Calu3 (cell line): ENCODE results near the gene USP50. TPM values are rescaled to one million over a fixed set of nuclear protein-coding genes. Genes with fewer than 3 reads are reported as not detected.

Source experiments
- BruUV-seq: library from RNA; stranded (reverse); fragments of 400-500 nt; replicated peaks from 2 replicates; lab custom pipeline; 2021; lab: Mats Ljungman, UMichigan
- CTCF ChIA-PET: fragments of 300-600 bp; sonication (Branson Sonifier 250); formaldehyde crosslinking; loops from one replicate; lab custom pipeline; 2022; ENCODE audit warnings: antibody characterized with exemption; lab: Charles Lee
- DNase-seq: peaks from one replicate; pipeline ENCODE4 v3.0.0; 2022
- H3K27ac Mint-ChIP-seq: one replicate; pipeline ENCODE4 v1.8.0; 2022; ENCODE audit warnings: mixed read lengths; ENCODE audit not compliant: unreplicated experiment
- H3K27me3 Mint-ChIP-seq: one replicate; pipeline ENCODE4 v1.8.0; 2022; ENCODE audit warnings: mixed read lengths; ENCODE audit not compliant: unreplicated experiment
- H3K36me3 Mint-ChIP-seq: one replicate; pipeline ENCODE4 v1.8.0; 2022; ENCODE audit warnings: mild to moderate bottlenecking, moderate library complexity, mixed read lengths; ENCODE audit not compliant: insufficient read depth, unreplicated experiment
- H3K4me1 Mint-ChIP-seq: one replicate; pipeline ENCODE4 v1.8.0; 2022; ENCODE audit warnings: mild to moderate bottlenecking, low read depth, mixed read lengths; ENCODE audit not compliant: unreplicated experiment
- H3K4me3 Mint-ChIP-seq: one replicate; pipeline ENCODE4 v1.8.0; 2022; ENCODE audit warnings: mild to moderate bottlenecking, low read depth, moderate library complexity, mixed read lengths; ENCODE audit not compliant: unreplicated experiment
- H3K9me3 Mint-ChIP-seq: one replicate; pipeline ENCODE4 v1.8.0; 2022; ENCODE audit warnings: low read depth, mixed read lengths; ENCODE audit not compliant: unreplicated experiment
- CTCF ChIP-seq: fragments of 200-600 bp; IDR thresholded peaks from one replicate; pipeline ENCODE4 v1.8.0; 2022; ENCODE audit warnings: antibody characterized with exemption; ENCODE audit not compliant: unreplicated experiment
- intact Hi-C: fragments of 100-400 bp; cut with micrococcal nuclease; formaldehyde crosslinking; loops from one replicate; pipeline ENCODE4 v1.10.0; 2022; ENCODE audit not compliant: unreplicated experiment
- total RNA-seq: library from RNA; stranded (reverse); gene quantifications from 2 replicates; pipeline ENCODE4 v1.2.3, GENCODE V29; 2022

Gene USP50
- total RNA-seq, 1 experiment from 2014 or later: not detected

- no peaks in the 10 kb centered on the region for H3K9me3 Mint-ChIP-seq
- H3K36me3 Mint-ChIP-seq: no peaks in the 10 kb centered on the region
- H3K27me3 Mint-ChIP-seq: peaks cover 7% of the 10 kb centered on the region
- BruUV-seq: no TSS peak
- no peak overlapping the region for H3K27ac Mint-ChIP-seq
- no peak overlapping the region for H3K4me3 Mint-ChIP-seq
- no peak for DNase-seq
- intact Hi-C loops: no loop called here
- CTCF ChIA-PET: interaction anchor here (0.6 to 1.0 kb wide), 2 partner anchors 11 to 78 kb away, joined by 3 read pairs; no protein-coding TSS in a partner anchor
- no peaks in the 10 kb centered on the region for H3K4me1 Mint-ChIP-seq
- TF ChIP-seq CTCF: no peak
These were observed 2.1 kb downstream of the USP50 start for GRCh38 chr15:50544368-50544767.

GRCh38 chr15:50543556-50543955, 2.9 kb downstream of the USP50 start:
- no peak overlapping the region for H3K4me3 Mint-ChIP-seq
- intact Hi-C loops: no loop called here

GRCh38 chr15:50542887-50543210, 3.6 kb downstream of the USP50 start:
- CTCF ChIA-PET: no interaction called here
- intact Hi-C loops: no loop called here
- Mint-ChIP-seq H3K36me3 (no peaks in the 10 kb centered on the region), H3K4me1 (no peaks in the 10 kb centered on the region), H3K27ac (no peak overlapping the region), H3K27me3 (peaks cover 7% of the 10 kb centered on the region), H3K4me3 (no peak overlapping the region), H3K9me3 (no peaks in the 10 kb centered on the region)
- TF ChIP-seq CTCF: no peak
- DNase-seq: no peak
- no TSS peak for BruUV-seq

More at GRCh38 chr15:50543556-50543955, 2.9 kb downstream of the USP50 start:
- H3K4me1 Mint-ChIP-seq: no peaks in the 10 kb centered on the region
- H3K36me3 Mint-ChIP-seq: no peaks in the 10 kb centered on the region
- BruUV-seq: no TSS peak
- H3K9me3 Mint-ChIP-seq: no peaks in the 10 kb centered on the region
- no peak for DNase-seq
- CTCF ChIA-PET: interaction anchor here (1.0 kb wide), 1 partner anchor 11 kb away, joined by 3 read pairs; no protein-coding TSS in a partner anchor
- TF ChIP-seq CTCF: no peak
- H3K27me3 Mint-ChIP-seq: peaks cover 7% of the 10 kb centered on the region
- no peak overlapping the region for H3K27ac Mint-ChIP-seq

GRCh38 chr15:50531766-50532165, 14.7 kb downstream of the USP50 start:
- Mint-ChIP-seq H3K27me3 (peaks cover 9% of the 10 kb centered on the region), H3K27ac (no peak overlapping the region), H3K4me3 (no peak overlapping the region), H3K9me3 (no peaks in the 10 kb centered on the region), H3K36me3 (no peaks in the 10 kb centered on the region), H3K4me1 (no peaks in the 10 kb centered on the region)
- BruUV-seq: no TSS peak
- CTCF ChIA-PET: no interaction called here
- TF ChIP-seq CTCF: no peak
- intact Hi-C loops: no loop called here
- DNase-seq: no peak
